HG03469 (cell line): ENCODE data around the gene FAM240A.
"Not testable (repeated sequence)": the region's sequence is repeated elsewhere in the genome, so short reads cannot be mapped to it uniquely, and the experiment has no call there.

Source experiments
- ATAC-seq: cut with Tn5 transposase; IDR thresholded peaks from one replicate; pipeline ENCODE4 v1.9.1; 2021; ENCODE audit warnings: mild to moderate bottlenecking, moderate library complexity, moderate number of reproducible peaks; ENCODE audit not compliant: unreplicated experiment

Gene FAM240A

GRCh38 chr3:46612324-46612723, at the start of gene FAM240A:
FAM240A (plus strand) TSS chr3:46612525; CDS start chr3:46612684, 159 bp downstream.
- no peak for ATAC-seq

- no peak for ATAC-seq
These were observed 47.9 kb upstream of the FAM240A start for GRCh38 chr3:46564190-46565021.

- no peak for ATAC-seq
These were observed 47.2 kb upstream of the FAM240A start for GRCh38 chr3:46565077-46565476.

GRCh38 chr3:46565607-46566039, 46.7 kb upstream of the FAM240A start:
- no peak for ATAC-seq

GRCh38 chr3:46566040-46566641, 46.2 kb upstream of the FAM240A start, which contains the start of gene LRRC2:
LRRC2 (minus strand) TSS chr3:46566302; CDS start chr3:46551591, 14,711 bp downstream.
- ATAC-seq = no peak

- ATAC-seq = no peak
These were observed 40.6 kb upstream of the FAM240A start for GRCh38 chr3:46571684-46572083.

- ATAC-seq = no peak
These were observed 38.6 kb upstream of the FAM240A start for GRCh38 chr3:46573701-46574100.

GRCh38 chr3:46574243-46574646, 38.1 kb upstream of the FAM240A start:
- no peak for ATAC-seq

GRCh38 chr3:46574881-46575576, 37.3 kb upstream of the FAM240A start:
- no peak for ATAC-seq

- no peak for ATAC-seq
These were observed 36.6 kb upstream of the FAM240A start for GRCh38 chr3:46575577-46576222.

GRCh38 chr3:46576386-46576785, 35.9 kb upstream of the FAM240A start:
- no peak for ATAC-seq

- no peak for ATAC-seq
These were observed 35.4 kb upstream of the FAM240A start for GRCh38 chr3:46576879-46577278.

GRCh38 chr3:46577580-46578249, 34.6 kb upstream of the FAM240A start:
- not testable (repeated sequence) for ATAC-seq

GRCh38 chr3:46578973-46579755, 33.2 kb upstream of the FAM240A start:
- ATAC-seq = no peak

- no peak for ATAC-seq
These were observed 32.5 kb upstream of the FAM240A start for GRCh38 chr3:46579756-46580286.

- no peak for ATAC-seq
These were observed 31.6 kb upstream of the FAM240A start for GRCh38 chr3:46580675-46581074.

GRCh38 chr3:46584598-46585467, 27.5 kb upstream of the FAM240A start:
- no peak for ATAC-seq
